ENCODE measurements around the gene PSMB3.
"Not testable (repeated sequence)": the region's sequence is repeated elsewhere in the genome, so short reads cannot be mapped to it uniquely, and the experiment has no call there.

The PSMB3 gene

DNA sequence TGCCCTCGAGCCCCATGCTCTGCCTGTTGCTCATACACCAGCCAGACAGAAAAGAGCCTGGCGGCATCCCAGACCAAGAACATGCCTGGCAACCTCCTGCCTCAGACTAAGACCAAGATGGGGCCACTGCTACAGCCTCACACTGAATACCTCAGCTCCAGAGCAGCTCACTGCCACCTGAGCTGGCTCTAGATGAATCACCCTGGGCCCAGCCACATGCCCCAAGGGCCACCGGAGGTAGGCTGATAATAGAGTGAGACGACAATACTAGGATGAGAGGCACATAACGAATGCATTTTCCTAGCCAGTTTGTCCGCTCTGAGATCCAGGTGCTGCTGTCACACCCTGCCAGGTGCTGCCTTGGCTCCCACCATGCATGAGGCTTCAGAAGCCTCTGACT, 33.8 kb downstream of the PSMB3 start:
- Histone ChIP-seq H3K9me2 (replicated peaks; ENCODE audit: insufficient read depth, low read length) (no peaks in the 10 kb centered on the region), H3K4me2 (ENCODE audit: low read depth, low read length) (no peak overlapping the region), H3K4me3 (ENCODE audit: low read length) (no peak overlapping the region), H3K36me3 (replicated peaks; ENCODE audit: insufficient read depth, low read length) (0 out of 2 replicates have a peak, but pooled peaks cover 3% of the 10 kb centered on the region), H3K4me1 (ENCODE audit: low read length) (no peaks in the 10 kb centered on the region), H4K20me1 (ENCODE audit: insufficient read depth, low read length) (no peaks in the 10 kb centered on the region), H3K79me2 (ENCODE audit: low read length) (peaks cover 7% of the 10 kb centered on the region; the same call in 1 of the 2 replicates), H2AFZ (ENCODE audit: low read length) (no peak overlapping the region), H3K27ac (ENCODE audit: low read length) (no peak overlapping the region), H3K9ac (ENCODE audit: low read length) (no peak overlapping the region), H3K9me3 (replicated peaks; ENCODE audit: insufficient read depth, low read length) (no peaks in the 10 kb centered on the region), H3K27me3 (replicated peaks; ENCODE audit: insufficient read depth, low read length) (no peaks in the 10 kb centered on the region), H3F3A (ENCODE audit: insufficient read depth, low read length) (no peaks in the 10 kb centered on the region)
- DNase-seq, result no peak
- TF ChIP-seq, protein P1, sequence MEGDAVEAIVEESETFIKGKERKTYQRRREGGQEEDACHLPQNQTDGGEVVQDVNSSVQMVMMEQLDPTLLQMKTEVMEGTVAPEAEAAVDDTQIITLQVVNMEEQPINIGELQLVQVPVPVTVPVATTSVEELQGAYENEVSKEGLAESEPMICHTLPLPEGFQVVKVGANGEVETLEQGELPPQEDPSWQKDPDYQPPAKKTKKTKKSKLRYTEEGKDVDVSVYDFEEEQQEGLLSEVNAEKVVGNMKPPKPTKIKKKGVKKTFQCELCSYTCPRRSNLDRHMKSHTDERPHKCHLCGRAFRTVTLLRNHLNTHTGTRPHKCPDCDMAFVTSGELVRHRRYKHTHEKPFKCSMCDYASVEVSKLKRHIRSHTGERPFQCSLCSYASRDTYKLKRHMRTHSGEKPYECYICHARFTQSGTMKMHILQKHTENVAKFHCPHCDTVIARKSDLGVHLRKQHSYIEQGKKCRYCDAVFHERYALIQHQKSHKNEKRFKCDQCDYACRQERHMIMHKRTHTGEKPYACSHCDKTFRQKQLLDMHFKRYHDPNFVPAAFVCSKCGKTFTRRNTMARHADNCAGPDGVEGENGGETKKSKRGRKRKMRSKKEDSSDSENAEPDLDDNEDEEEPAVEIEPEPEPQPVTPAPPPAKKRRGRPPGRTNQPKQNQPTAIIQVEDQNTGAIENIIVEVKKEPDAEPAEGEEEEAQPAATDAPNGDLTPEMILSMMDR (IDR thresholded peaks at IDR 0.05; ENCODE audit: low read length), result no peak
- TF ChIP-seq EZH2 (optimal IDR thresholded peaks at IDR 0.05; ENCODE audit: low read depth, low read length) (no peak), EZH2phosphoT487 (IDR thresholded peaks at IDR 0.05; ENCODE audit: low read length) (no peak)

DNA sequence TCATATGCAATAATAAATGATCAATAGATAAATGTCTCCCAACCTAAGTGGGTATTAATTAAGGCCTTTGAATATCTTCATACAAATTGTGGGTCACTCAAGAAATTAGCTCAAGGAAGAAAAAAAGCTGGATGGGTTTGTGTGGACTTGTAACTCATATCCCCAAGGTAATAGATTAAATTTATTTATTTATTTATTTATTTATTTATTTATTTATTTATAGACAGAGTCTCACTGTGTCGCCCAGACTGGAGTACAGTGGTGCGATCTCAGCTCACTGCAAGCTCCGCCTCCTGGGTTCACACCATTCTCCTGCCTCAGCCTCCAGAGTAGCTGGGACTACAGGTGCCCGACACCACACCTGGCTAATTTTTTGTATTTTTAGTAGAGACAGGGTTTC, 35.5 kb downstream of the PSMB3 start:
- not testable (repeated sequence) for H3K4me3 ChIP-seq (ENCODE audit: low read length); H4K20me1 ChIP-seq (ENCODE audit: insufficient read depth, low read length); H3K9me3 ChIP-seq (replicated peaks; ENCODE audit: insufficient read depth, low read length); H3K9me2 ChIP-seq (replicated peaks; ENCODE audit: insufficient read depth, low read length); H3K4me1 ChIP-seq (ENCODE audit: low read length); H3K36me3 ChIP-seq (replicated peaks; ENCODE audit: insufficient read depth, low read length); H3F3A ChIP-seq (ENCODE audit: insufficient read depth, low read length); H3K4me2 ChIP-seq (ENCODE audit: low read depth, low read length); H3K9ac ChIP-seq (ENCODE audit: low read length); H3K27me3 ChIP-seq (replicated peaks; ENCODE audit: insufficient read depth, low read length); H3K27ac ChIP-seq (ENCODE audit: low read length); H2AFZ ChIP-seq (ENCODE audit: low read length); DNase-seq
- H3K79me2 ChIP-seq (ENCODE audit: low read length), result peaks cover 13% of the 10 kb centered on the region

DNA sequence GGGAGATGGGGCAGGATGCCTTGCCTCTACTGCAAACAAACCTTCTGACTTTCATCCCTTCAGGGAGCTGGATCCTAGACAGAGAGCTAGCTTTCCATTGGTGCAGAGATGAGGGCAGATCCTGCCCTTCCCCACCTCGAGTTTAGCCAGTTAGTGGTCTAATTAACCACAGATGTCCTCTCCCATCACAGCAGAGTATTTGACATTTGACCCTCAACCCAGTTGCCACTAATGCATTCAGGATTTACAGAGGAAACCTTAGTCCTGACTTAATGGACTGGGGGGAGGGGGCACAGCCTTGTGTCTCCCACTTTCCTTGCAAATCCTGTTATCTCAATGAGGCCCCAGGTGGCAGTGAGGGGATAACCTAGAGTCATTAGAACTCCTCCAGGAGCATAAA, 36.6 kb downstream of the PSMB3 start:
- Histone ChIP-seq H3K36me3 (replicated peaks; ENCODE audit: insufficient read depth, low read length) (no peaks in the 10 kb centered on the region), H3K4me2 (ENCODE audit: low read depth, low read length) (no peak overlapping the region), H2AFZ (ENCODE audit: low read length) (no peak overlapping the region), H3K9me2 (replicated peaks; ENCODE audit: insufficient read depth, low read length) (no peaks in the 10 kb centered on the region), H3K27me3 (replicated peaks; ENCODE audit: insufficient read depth, low read length) (no peaks in the 10 kb centered on the region), H3K9ac (ENCODE audit: low read length) (no peak overlapping the region), H3F3A (ENCODE audit: insufficient read depth, low read length) (no peaks in the 10 kb centered on the region), H3K4me1 (ENCODE audit: low read length) (no peaks in the 10 kb centered on the region), H4K20me1 (ENCODE audit: insufficient read depth, low read length) (no peaks in the 10 kb centered on the region), H3K4me3 (ENCODE audit: low read length) (no peak overlapping the region), H3K27ac (ENCODE audit: low read length) (no peak overlapping the region), H3K79me2 (ENCODE audit: low read length) (peaks cover 23% of the 10 kb centered on the region), H3K9me3 (replicated peaks; ENCODE audit: insufficient read depth, low read length) (no peaks in the 10 kb centered on the region)
- TF ChIP-seq EZH2 (optimal IDR thresholded peaks at IDR 0.05; ENCODE audit: low read depth, low read length), result no peak
- TF ChIP-seq, protein P1 (IDR thresholded peaks at IDR 0.05; ENCODE audit: low read length), result no peak
- no peak for TF ChIP-seq EZH2phosphoT487 (IDR thresholded peaks at IDR 0.05; ENCODE audit: low read length)
- no peak for DNase-seq

DNA sequence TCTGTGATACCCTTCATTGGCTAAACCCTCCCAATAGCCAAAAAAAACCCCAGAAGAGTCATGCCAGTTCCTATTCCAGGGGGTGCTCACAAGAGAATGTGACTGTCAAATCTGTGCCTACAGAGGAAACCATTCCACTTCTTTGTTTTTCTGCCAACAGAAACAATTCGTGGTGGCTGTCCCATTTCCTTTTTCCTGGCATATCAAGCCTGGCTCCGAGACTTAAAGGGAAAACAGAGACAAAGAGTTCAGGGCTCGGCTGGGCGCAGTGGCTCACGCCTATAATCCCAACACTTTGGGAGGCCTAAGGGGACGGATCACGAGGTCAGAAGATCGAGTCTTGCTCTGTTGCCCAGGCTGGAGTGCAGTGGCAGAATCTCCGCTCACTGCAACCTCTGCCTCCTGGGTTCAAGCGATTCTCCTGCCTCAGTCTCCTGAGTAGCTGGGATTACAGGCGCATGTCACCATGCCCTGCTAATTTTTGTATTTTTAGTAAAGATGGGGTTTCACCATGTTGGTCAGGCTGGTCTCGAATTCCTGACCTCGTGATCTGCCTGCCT, 37.7 kb downstream of the PSMB3 start:
- not testable (repeated sequence) for H3K36me3 ChIP-seq (replicated peaks; ENCODE audit: insufficient read depth, low read length); H2AFZ ChIP-seq (ENCODE audit: low read length); H3K9me3 ChIP-seq (replicated peaks; ENCODE audit: insufficient read depth, low read length); H3K27ac ChIP-seq (ENCODE audit: low read length); DNase-seq; H3K4me2 ChIP-seq (ENCODE audit: low read depth, low read length); H3F3A ChIP-seq (ENCODE audit: insufficient read depth, low read length); H4K20me1 ChIP-seq (ENCODE audit: insufficient read depth, low read length); H3K9ac ChIP-seq (ENCODE audit: low read length); H3K4me3 ChIP-seq (ENCODE audit: low read length); H3K9me2 ChIP-seq (replicated peaks; ENCODE audit: insufficient read depth, low read length); H3K4me1 ChIP-seq (ENCODE audit: low read length); H3K27me3 ChIP-seq (replicated peaks; ENCODE audit: insufficient read depth, low read length)
- peaks cover 27% of the 10 kb centered on the region for H3K79me2 ChIP-seq (ENCODE audit: low read length)
